Measurements from ENCODE around the gene ATP10D. TPM values are rescaled to one million over a fixed set of nuclear protein-coding genes. Genes with fewer than 3 reads are reported as not detected.
"Not testable (repeated sequence)": the region's sequence is repeated elsewhere in the genome, so short reads cannot be mapped to it uniquely, and the experiment has no call there.

ATP10D gene
- total RNA-seq, 2 experiments from 2014 or later: 4.1 to 4.7 TPM

DNA sequence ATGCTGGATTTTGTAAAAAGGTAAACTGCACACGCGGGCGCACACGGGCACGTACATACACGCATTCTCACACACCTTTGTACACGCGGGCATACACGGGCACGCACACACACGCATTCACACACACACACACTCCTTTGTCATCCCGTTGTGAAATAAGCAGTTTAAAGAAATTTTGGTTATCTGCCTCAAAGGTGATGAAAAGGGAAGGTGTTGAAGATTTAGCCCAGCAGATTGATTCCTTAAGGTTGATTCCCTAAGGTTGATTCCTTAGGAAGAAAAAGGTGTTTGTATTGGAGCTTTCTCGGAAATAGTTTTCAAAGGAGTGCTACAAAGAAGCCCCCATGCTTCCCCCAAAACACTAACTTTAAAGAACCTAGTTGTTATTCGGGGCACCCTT is 693 bp downstream of the ATP10D start:
- Mint-ChIP-seq H3K27me3 (no peaks in the 10 kb centered on the region), H3K4me1 (ENCODE audit: low read depth) (peaks cover 24% of the 10 kb centered on the region), H3K27ac (peak overlapping the region; percentile 87), H3K9me3 (no peaks in the 10 kb centered on the region), H3K4me3 (peak overlapping the region; percentile 91), H3K36me3 (ENCODE audit: low read depth) (no peaks in the 10 kb centered on the region)
- TF ChIP-seq, protein P1, sequence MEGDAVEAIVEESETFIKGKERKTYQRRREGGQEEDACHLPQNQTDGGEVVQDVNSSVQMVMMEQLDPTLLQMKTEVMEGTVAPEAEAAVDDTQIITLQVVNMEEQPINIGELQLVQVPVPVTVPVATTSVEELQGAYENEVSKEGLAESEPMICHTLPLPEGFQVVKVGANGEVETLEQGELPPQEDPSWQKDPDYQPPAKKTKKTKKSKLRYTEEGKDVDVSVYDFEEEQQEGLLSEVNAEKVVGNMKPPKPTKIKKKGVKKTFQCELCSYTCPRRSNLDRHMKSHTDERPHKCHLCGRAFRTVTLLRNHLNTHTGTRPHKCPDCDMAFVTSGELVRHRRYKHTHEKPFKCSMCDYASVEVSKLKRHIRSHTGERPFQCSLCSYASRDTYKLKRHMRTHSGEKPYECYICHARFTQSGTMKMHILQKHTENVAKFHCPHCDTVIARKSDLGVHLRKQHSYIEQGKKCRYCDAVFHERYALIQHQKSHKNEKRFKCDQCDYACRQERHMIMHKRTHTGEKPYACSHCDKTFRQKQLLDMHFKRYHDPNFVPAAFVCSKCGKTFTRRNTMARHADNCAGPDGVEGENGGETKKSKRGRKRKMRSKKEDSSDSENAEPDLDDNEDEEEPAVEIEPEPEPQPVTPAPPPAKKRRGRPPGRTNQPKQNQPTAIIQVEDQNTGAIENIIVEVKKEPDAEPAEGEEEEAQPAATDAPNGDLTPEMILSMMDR (IDR thresholded peaks at IDR 0.05): no peak
- DNase-seq (no peak), ATAC-seq (no peak)
- intact Hi-C loops (cut with micrococcal nuclease): loop anchor here (5.0 kb wide), 1 partner anchor 47 kb away; no protein-coding TSS in a partner anchor
- ChIA-PET CTCF (interaction anchor here (0.9 to 3.9 kb wide), 5 partner anchors 13 to 82 kb away, joined by 3 to 16 read pairs (median 4); partner anchors contain the start of gene COMMD8), POLR2A (interaction anchor here (2.8 kb wide), 1 partner anchor 23 kb away, joined by 10 read pairs; the partner anchor contains the start of gene COMMD8)

DNA sequence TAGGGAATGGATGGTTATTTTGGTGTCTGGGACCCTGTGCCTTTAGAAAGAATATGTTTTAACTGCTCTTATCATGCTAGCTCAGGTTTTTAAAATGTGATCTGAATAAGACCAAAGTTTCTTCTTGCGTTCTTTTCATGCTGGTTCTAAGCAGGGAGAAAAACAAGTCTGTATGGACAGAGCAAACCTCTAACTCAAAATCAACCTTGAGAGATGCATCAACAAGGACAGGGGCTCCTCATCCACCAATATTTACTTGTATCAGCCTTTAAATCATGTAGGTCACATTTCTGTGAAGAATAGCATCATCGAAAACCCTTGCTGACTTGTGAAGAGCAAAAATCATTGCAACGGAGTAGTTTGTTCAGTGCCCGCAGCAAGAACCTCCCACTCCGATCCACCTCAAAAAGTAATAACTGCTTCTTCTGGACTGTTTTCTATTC is 1.2 kb downstream of the ATP10D start:
- H3K27ac Mint-ChIP-seq: peak overlapping the region; percentile 27
- intact Hi-C loops (cut with micrococcal nuclease): loop anchor here (5.0 kb wide), 1 partner anchor 46 kb away; no protein-coding TSS in a partner anchor
- ChIA-PET CTCF (interaction anchor here (1.8 kb wide), 1 partner anchor 14 kb away, joined by 7 read pairs; no protein-coding TSS in a partner anchor), POLR2A (no interaction called here)
- H3K36me3 Mint-ChIP-seq (ENCODE audit: low read depth): no peaks in the 10 kb centered on the region
- no peak for ATAC-seq
- H3K4me1 Mint-ChIP-seq (ENCODE audit: low read depth): peaks cover 24% of the 10 kb centered on the region
- TF ChIP-seq, protein P1 (IDR thresholded peaks at IDR 0.05): no peak
- no peaks in the 10 kb centered on the region for H3K27me3 Mint-ChIP-seq
- DNase-seq: no peak
- no peaks in the 10 kb centered on the region for H3K9me3 Mint-ChIP-seq
- peak overlapping the region; percentile 91 for H3K4me3 Mint-ChIP-seq

DNA sequence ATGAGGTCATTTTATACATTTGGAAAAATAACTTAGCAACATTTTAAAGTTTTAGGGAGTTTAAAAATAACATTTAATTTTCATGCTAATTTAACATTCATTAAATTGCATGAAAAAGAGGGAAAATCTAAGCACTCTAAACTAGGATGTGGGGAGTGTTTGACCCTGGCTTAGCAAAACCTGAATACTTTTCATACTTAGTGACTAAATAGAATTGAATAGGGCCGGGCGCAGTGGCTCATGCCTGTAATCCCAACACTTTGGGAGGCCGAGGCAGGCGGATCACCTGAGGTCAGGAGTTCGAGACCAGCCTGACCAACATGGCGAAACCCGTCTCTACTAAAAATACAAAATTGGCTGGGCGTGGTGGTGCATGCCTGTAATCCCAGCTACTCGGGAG is 1.7 kb downstream of the ATP10D start:
- DNase-seq; H3K9me3 Mint-ChIP-seq; POLR2A ChIA-PET; CTCF ChIA-PET; H3K4me3 Mint-ChIP-seq; H3K27ac Mint-ChIP-seq; H3K36me3 Mint-ChIP-seq (ENCODE audit: low read depth); ATAC-seq; H3K27me3 Mint-ChIP-seq: not testable (repeated sequence)
- intact Hi-C loops (cut with micrococcal nuclease): loop anchor here (5.0 kb wide), 1 partner anchor 46 kb away; no protein-coding TSS in a partner anchor
- H3K4me1 Mint-ChIP-seq (ENCODE audit: low read depth): peaks cover 24% of the 10 kb centered on the region

DNA sequence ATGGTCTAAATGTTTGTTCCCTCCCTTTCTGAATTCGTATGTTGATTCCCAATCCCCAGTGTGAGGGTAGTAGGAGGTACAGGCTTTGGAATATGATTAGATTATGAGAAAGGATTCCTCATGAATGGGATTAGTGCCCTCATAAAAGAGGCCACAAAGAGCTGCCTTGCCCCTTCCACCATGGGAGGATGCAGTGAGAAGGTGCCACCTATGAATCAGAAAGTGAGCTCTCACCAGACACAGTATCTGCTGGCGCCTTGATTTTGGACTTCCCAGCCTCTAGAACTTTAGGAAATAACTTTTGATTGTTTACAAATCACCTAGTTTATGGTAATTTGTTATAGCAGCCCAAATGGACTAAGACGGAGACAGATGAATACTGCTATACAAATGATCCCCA is 3.6 kb downstream of the ATP10D start:
- Mint-ChIP-seq H3K4me3 (no peak overlapping the region), H3K36me3 (ENCODE audit: low read depth) (no peaks in the 10 kb centered on the region), H3K27me3 (no peaks in the 10 kb centered on the region), H3K4me1 (ENCODE audit: low read depth) (peaks cover 28% of the 10 kb centered on the region), H3K27ac (no peak overlapping the region), H3K9me3 (no peaks in the 10 kb centered on the region)
- no peak for ATAC-seq
- ChIA-PET POLR2A (no interaction called here), CTCF (interaction anchor here (0.7 kb wide), 1 partner anchor 76 kb away, joined by 4 read pairs; no protein-coding TSS in a partner anchor)
- intact Hi-C loops (cut with micrococcal nuclease): loop anchor here (5.0 kb wide), 1 partner anchor 44 kb away; no protein-coding TSS in a partner anchor
- DNase-seq: no peak
- TF ChIP-seq, protein P1 (IDR thresholded peaks at IDR 0.05): no peak

DNA sequence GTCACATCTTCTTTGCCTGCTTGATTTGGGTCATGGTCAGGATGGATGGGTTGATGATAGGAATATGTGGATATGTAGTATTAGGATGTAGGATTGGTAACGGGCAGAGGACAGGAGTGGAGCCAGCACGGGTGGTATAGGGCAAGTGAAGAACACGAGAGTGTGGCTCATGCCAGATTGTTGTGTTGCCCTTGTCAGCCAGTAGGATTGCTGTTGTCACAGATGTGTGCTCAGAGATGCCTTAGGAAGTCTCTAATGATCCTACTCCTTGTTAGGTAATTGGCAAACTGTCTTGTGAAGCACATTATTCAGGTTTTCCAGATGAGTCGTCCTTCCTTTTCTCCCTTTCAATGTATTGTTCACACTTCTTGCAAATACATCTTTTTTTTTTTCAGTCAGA is 5.5 kb downstream of the ATP10D start:
- no peak overlapping the region for H3K27ac Mint-ChIP-seq
- DNase-seq: peak; percentile 30
- no peaks in the 10 kb centered on the region for H3K27me3 Mint-ChIP-seq

More for the DNA sequence above, 5.5 kb downstream of the ATP10D start:
- ChIA-PET CTCF (interaction anchor here (1.3 kb wide), 1 partner anchor 75 kb away, joined by 5 read pairs; no protein-coding TSS in a partner anchor), POLR2A (no interaction called here)
- Mint-ChIP-seq H3K4me3 (no peak overlapping the region), H3K36me3 (ENCODE audit: low read depth) (no peaks in the 10 kb centered on the region), H3K4me1 (ENCODE audit: low read depth) (peaks cover 19% of the 10 kb centered on the region), H3K9me3 (no peaks in the 10 kb centered on the region)
- peak; percentile 96 for ATAC-seq
- intact Hi-C loops (cut with micrococcal nuclease): loop anchor here (5.0 kb wide), 1 partner anchor 72 kb away; no protein-coding TSS in a partner anchor
- TF ChIP-seq, protein P1 (IDR thresholded peaks at IDR 0.05): peak; percentile 37

Data from activated CD8-positive, alpha-beta T cell treated with anti-CD3 and anti-CD28 coated beads for 36 hours (primary cell).